ENCODE data around the gene MT1G.
A peak's percentile ranks its signal among the peaks of the same experiment; 100 is the strongest.

Gene MT1G

DNA sequence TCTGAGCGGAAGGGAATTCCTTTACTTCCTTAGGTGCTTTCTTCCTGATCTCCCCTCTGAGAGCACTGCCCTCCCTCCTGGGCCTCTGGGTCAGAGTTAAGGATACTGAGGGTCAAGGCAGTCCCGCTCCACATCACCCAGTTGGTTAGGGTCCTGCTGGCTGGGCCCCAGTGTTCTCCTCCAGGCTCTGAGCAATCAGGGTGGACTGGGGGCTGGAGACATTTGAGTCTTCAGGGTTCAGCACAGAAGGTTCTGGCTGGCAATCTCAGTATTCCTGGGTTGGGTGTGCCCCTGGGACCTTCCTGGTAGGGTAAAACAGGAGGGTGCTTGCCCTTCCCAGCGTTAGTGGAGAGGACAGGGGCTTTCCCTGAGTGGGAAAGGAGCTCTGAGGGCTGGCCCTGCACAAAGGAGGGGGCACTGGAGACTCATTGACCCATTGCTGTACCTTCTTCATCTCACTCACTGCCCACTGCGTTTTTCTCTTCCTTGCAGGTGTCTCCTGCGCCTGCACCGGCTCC, 35.0 kb downstream of the MT1G start:
- no peak overlapping the region for H3K4me3 ChIP-seq (ENCODE audit: low read depth, low read length)

DNA sequence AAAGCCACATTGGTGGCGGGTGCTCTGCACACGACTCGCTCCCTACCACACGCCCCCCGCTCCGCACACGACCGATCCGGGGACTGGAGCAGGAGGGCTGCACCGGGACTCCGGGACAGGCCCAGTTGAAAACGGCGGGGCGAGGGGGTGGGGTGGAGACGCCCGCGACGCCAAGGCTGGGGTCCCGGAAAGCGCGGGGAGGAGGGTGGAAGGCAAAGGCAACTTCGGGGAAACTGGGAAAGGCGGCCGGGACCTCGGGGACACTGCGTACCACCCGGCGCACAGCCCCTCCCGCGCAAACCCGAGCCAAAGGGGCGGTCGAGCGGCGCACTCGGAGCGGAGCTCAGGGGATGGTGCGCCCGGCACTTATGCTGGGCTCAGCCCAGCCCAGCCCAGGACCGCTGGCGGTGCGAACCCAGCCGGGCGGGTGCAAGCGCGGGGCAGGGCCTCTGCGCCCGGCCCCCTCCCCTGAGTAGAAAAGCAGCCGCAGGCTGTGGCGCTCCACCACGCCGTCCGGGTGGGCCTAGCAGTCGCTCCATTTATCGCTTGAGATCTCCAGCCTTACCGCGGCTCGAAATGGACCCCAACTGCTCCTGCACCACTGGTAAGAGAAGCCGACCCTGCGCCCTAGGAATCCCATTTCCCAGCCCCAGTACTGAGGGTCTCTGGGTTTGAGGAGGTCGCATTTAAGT, 35.6 kb downstream of the MT1G start, which contains the start of gene MT1M:
TSS of gene MT1M (plus strand) at position 504 of the 692 bp plus-strand sequence. CDS start at position 577, 73 bp downstream.
- H3K4me3 ChIP-seq (ENCODE audit: low read depth, low read length) = no peak within 1 kb of the TSS
- no peak for TF ChIP-seq CTCF (IDR thresholded peaks at IDR 0.05; ENCODE audit: borderline replicate concordance, insufficient read depth, low read depth, low read length)

More for the DNA sequence above, 35.0 kb downstream of the MT1G start:
- TF ChIP-seq CTCF (IDR thresholded peaks at IDR 0.05; ENCODE audit: borderline replicate concordance, insufficient read depth, low read depth, low read length) = no peak

DNA sequence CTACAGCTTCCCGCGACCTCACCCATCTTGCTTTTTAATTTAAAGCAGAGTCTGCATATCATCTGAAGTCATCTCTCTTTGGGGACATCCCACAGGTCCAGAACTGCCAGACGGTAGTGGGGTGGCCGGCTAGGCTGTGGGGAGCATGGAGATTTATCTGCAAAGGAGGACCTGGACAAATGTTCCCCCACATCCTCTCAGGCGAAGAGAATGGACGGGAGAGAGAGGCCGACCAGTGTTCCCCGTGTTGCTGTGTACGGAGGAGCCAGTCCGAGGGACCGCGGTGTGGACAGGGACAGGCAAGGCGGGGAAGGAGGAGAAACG, 36.1 kb downstream of the MT1G start:
- no peak overlapping the region for H3K4me3 ChIP-seq (ENCODE audit: low read depth, low read length)
- no peak for TF ChIP-seq CTCF (IDR thresholded peaks at IDR 0.05; ENCODE audit: borderline replicate concordance, insufficient read depth, low read depth, low read length)

- no peak for TF ChIP-seq CTCF (IDR thresholded peaks at IDR 0.05; ENCODE audit: borderline replicate concordance, insufficient read depth, low read depth, low read length)
- H3K4me3 ChIP-seq (ENCODE audit: low read depth, low read length) = no peak overlapping the region
These were observed 36.7 kb downstream of the MT1G start for GRCh38 chr16:56631197-56631596.

DNA sequence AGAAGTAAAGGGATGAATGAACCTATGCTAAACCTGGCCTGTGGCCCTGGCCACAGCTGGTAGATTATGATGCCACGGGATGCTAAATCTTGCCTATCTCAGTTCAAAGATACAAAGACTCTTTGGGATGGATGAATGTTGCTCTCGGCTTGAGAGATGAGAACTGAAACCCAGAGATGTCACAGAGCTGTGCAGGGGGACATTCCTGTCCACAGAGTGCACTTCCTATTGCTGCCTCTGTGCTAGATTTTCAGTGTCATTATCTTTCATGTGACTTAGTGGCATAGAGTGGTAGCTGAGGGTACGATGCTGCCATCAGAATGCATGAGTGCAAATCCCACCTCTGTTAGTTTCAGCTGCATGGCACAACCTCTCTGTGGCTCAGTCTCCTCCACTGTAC, 37.7 kb downstream of the MT1G start:
- peak; percentile 29; the same call in 1 of the 2 replicates for TF ChIP-seq CTCF (IDR thresholded peaks at IDR 0.05; ENCODE audit: borderline replicate concordance, insufficient read depth, low read depth, low read length)
- no peak overlapping the region for H3K4me3 ChIP-seq (ENCODE audit: low read depth, low read length)

- no peak for TF ChIP-seq CTCF (IDR thresholded peaks at IDR 0.05; ENCODE audit: borderline replicate concordance, insufficient read depth, low read depth, low read length)
These were observed 38.3 kb downstream of the MT1G start for GRCh38 chr16:56629531-56629930.

More at GRCh38 chr16:56629531-56629930, 38.3 kb downstream of the MT1G start:
- H3K4me3 ChIP-seq (ENCODE audit: low read depth, low read length) = no peak overlapping the region

All from GM12875 (cell line).